Activated T-cell treated with anti-CD3 and anti-CD28 coated beads, Interleukin-2, amount 50 U/mL, for 4 hours (primary cell): ENCODE measurements around the gene MUC6. TPM values are rescaled to one million over a fixed set of nuclear protein-coding genes. Genes with fewer than 3 reads are reported as not detected.
A peak's percentile ranks its signal among the peaks of the same experiment; 100 is the strongest.
"Not testable (repeated sequence)": the region's sequence is repeated elsewhere in the genome, so short reads cannot be mapped to it uniquely, and the experiment has no call there.

ENCODE experiments used
- ATAC-seq, 2 donors: fragments of 200-7000 bp; cut with Tn5 transposase; one replicate each; pipeline ENCODE4 v1.10.0; 2021
- DNase-seq: peaks from one replicate; pipeline ENCODE4 v3.0.0-alpha.2; 2020
- H3K27me3 Mint-ChIP-seq: one replicate; pipeline ENCODE4 v1.8.0; 2021; ENCODE audit warnings: low read depth, mixed read lengths
- H3K36me3 Mint-ChIP-seq: one replicate; pipeline ENCODE4 v1.8.0; 2022; ENCODE audit warnings: mixed read lengths; ENCODE audit not compliant: insufficient read depth
- H3K4me1 Mint-ChIP-seq: one replicate; pipeline ENCODE4 v1.8.0; 2021; ENCODE audit warnings: low read depth, mixed read lengths
- H3K4me3 Mint-ChIP-seq: one replicate; pipeline ENCODE4 v1.8.0; 2021; ENCODE audit warnings: mild to moderate bottlenecking, moderate library complexity, mixed read lengths
- H3K9me3 Mint-ChIP-seq: one replicate; pipeline ENCODE4 v1.8.0; 2021; ENCODE audit warnings: mixed read lengths
- total RNA-seq, 3 donors: library from RNA; stranded (reverse); gene quantifications; one replicate each; pipeline ENCODE4 v1.2.1, GENCODE V29; 2021

The MUC6 gene
- total RNA-seq, 3 donors from 2014 or later, result 0.30 TPM; not detected in 2

- H3K4me3 Mint-ChIP-seq, result no peak overlapping the region
- H3K27me3 Mint-ChIP-seq, result no peaks in the 10 kb centered on the region
- DNase-seq (no peak), ATAC-seq (no peak)
- no peaks in the 10 kb centered on the region for H3K9me3 Mint-ChIP-seq
- peaks cover 15% of the 10 kb centered on the region for H3K36me3 Mint-ChIP-seq
- peaks cover 20% of the 10 kb centered on the region for H3K4me1 Mint-ChIP-seq
Observed at GRCh38 chr11:1020211-1020905, 16.2 kb downstream of the MUC6 start.

GRCh38 chr11:1019321-1019910, 17.1 kb downstream of the MUC6 start:
- H3K27me3 Mint-ChIP-seq, result no peaks in the 10 kb centered on the region
- DNase-seq (no peak), ATAC-seq (no peak)

GRCh38 chr11:1018091-1018490, 18.4 kb downstream of the MUC6 start:
- H3K27me3 Mint-ChIP-seq, result no peaks in the 10 kb centered on the region
- peaks cover 14% of the 10 kb centered on the region for H3K36me3 Mint-ChIP-seq
- H3K4me1 Mint-ChIP-seq, result peaks cover 20% of the 10 kb centered on the region
- H3K4me3 Mint-ChIP-seq, result no peak overlapping the region
- ATAC-seq (no peak), DNase-seq (no peak)
- no peaks in the 10 kb centered on the region for H3K9me3 Mint-ChIP-seq

More at GRCh38 chr11:1019321-1019910, 17.1 kb downstream of the MUC6 start:
- Mint-ChIP-seq H3K9me3 (no peaks in the 10 kb centered on the region), H3K4me1 (peaks cover 20% of the 10 kb centered on the region), H3K4me3 (no peak overlapping the region), H3K36me3 (peaks cover 15% of the 10 kb centered on the region)

GRCh38 chr11:1017269-1018005, 19.1 kb downstream of the MUC6 start:
- Mint-ChIP-seq H3K9me3 (no peaks in the 10 kb centered on the region), H3K36me3 (peaks cover 10% of the 10 kb centered on the region), H3K27me3 (no peaks in the 10 kb centered on the region), H3K4me1 (peaks cover 20% of the 10 kb centered on the region), H3K4me3 (no peak overlapping the region)
- ATAC-seq (peak; percentile 31 to 44), DNase-seq (no peak)

GRCh38 chr11:1016610-1017126, 19.9 kb downstream of the MUC6 start:
- H3K27me3 Mint-ChIP-seq, H3K4me3 Mint-ChIP-seq, H3K9me3 Mint-ChIP-seq, DNase-seq: not testable (repeated sequence)
- peak; percentile 36 to 45 for ATAC-seq
- Mint-ChIP-seq H3K36me3 (peaks cover 14% of the 10 kb centered on the region), H3K4me1 (peaks cover 20% of the 10 kb centered on the region)

- Mint-ChIP-seq H3K4me3 (no peak overlapping the region), H3K4me1 (peaks cover 20% of the 10 kb centered on the region), H3K9me3 (no peaks in the 10 kb centered on the region), H3K36me3 (peaks cover 14% of the 10 kb centered on the region), H3K27me3 (no peaks in the 10 kb centered on the region)
- DNase-seq (no peak), ATAC-seq (no peak)
Observed at GRCh38 chr11:1015826-1016545, 20.5 kb downstream of the MUC6 start.

GRCh38 chr11:1015064-1015463, 21.5 kb downstream of the MUC6 start:
- Mint-ChIP-seq H3K27me3 (no peaks in the 10 kb centered on the region), H3K36me3 (peaks cover 22% of the 10 kb centered on the region), H3K4me1 (peaks cover 20% of the 10 kb centered on the region), H3K4me3 (no peak overlapping the region), H3K9me3 (no peaks in the 10 kb centered on the region)
- no peak for DNase-seq
- no peak for ATAC-seq

- ATAC-seq, result no peak
- no peak for DNase-seq
- Mint-ChIP-seq H3K4me3 (no peak overlapping the region), H3K36me3 (peaks cover 23% of the 10 kb centered on the region), H3K4me1 (peaks cover 20% of the 10 kb centered on the region), H3K27me3 (no peaks in the 10 kb centered on the region), H3K9me3 (no peaks in the 10 kb centered on the region)
Observed at GRCh38 chr11:1014276-1014675, 22.2 kb downstream of the MUC6 start.

GRCh38 chr11:1013631-1013935, 22.9 kb downstream of the MUC6 start:
- H3K36me3 Mint-ChIP-seq, result peaks cover 23% of the 10 kb centered on the region
- ATAC-seq, result no peak
- H3K4me1 Mint-ChIP-seq, result peaks cover 20% of the 10 kb centered on the region
- no peak overlapping the region for H3K4me3 Mint-ChIP-seq
- H3K27me3 Mint-ChIP-seq, result no peaks in the 10 kb centered on the region
- no peak for DNase-seq
- H3K9me3 Mint-ChIP-seq, result no peaks in the 10 kb centered on the region

- Mint-ChIP-seq H3K4me3 (no peak overlapping the region), H3K36me3 (peaks cover 22% of the 10 kb centered on the region), H3K4me1 (peaks cover 16% of the 10 kb centered on the region), H3K27me3 (no peaks in the 10 kb centered on the region), H3K9me3 (no peaks in the 10 kb centered on the region)
- ATAC-seq (no peak), DNase-seq (no peak)
Observed at GRCh38 chr11:1012740-1013630, 23.5 kb downstream of the MUC6 start.

GRCh38 chr11:1012291-1012690, 24.2 kb downstream of the MUC6 start:
- no peak for ATAC-seq
- Mint-ChIP-seq H3K36me3 (peaks cover 19% of the 10 kb centered on the region), H3K27me3 (no peaks in the 10 kb centered on the region), H3K4me1 (peaks cover 10% of the 10 kb centered on the region), H3K9me3 (no peaks in the 10 kb centered on the region), H3K4me3 (no peak overlapping the region)
- no peak for DNase-seq

GRCh38 chr11:1011320-1011698, 25.2 kb downstream of the MUC6 start:
- Mint-ChIP-seq H3K9me3 (no peaks in the 10 kb centered on the region), H3K27me3 (no peaks in the 10 kb centered on the region), H3K36me3 (peaks cover 20% of the 10 kb centered on the region), H3K4me1 (no peaks in the 10 kb centered on the region), H3K4me3 (no peak overlapping the region)
- DNase-seq (no peak), ATAC-seq (no peak)

- no peak overlapping the region for H3K4me3 Mint-ChIP-seq
- no peak for ATAC-seq
- H3K27me3 Mint-ChIP-seq, result no peaks in the 10 kb centered on the region
- H3K36me3 Mint-ChIP-seq, result peaks cover 23% of the 10 kb centered on the region
- DNase-seq, result no peak
- H3K4me1 Mint-ChIP-seq, result no peaks in the 10 kb centered on the region
- no peaks in the 10 kb centered on the region for H3K9me3 Mint-ChIP-seq
Observed at GRCh38 chr11:1010551-1011319, 25.8 kb downstream of the MUC6 start.
